Suppressor macrophage treated with lipopolysaccharide for 4 hours (primary cell): ENCODE data around the gene ZNF808.
"Not testable (repeated sequence)": the region's sequence is repeated elsewhere in the genome, so short reads cannot be mapped to it uniquely, and the experiment has no call there.

ENCODE experiments used
- DNase-seq: peaks from one replicate; pipeline ENCODE4 v3.0.0-alpha.2; 2020

ZNF808 gene

GRCh38 chr19:52527134-52527955 is at the start of gene ZNF808:
TSS of gene ZNF808 (plus strand) at chr19:52527668. CDS start at chr19:52543285, 15,617 bp downstream.
- DNase-seq: peak; percentile 95

DNA sequence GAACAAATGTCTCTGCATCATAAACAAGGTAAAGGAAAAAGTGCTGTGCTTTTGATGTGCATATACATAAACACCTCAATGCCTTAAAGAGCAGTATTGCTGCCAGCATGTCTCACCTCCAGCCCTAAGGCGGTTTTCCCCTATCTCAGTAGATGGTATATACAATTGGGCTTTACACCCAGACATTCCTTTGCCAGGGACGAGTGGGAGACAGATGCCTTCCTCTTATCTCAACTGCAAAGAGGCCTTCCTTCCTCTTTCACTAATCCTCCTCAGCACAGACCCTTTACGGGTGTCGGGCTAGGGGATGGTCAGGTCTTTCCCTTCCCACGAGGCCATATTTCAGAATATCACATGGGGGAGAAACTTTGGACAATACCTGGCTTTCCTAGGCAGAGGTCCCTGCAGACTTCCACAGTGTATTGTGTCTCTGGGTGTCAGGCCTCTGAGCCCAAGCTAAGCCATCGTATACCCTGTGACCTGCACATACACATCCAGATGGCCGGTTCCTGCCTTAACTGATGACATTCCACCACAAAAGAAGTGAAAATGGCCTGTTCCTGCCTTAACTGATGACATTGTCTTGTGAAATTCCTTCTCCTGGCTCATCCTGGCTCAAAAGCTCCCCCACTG is 43.2 kb upstream of the ZNF808 start:
- not testable (repeated sequence) for DNase-seq

DNA sequence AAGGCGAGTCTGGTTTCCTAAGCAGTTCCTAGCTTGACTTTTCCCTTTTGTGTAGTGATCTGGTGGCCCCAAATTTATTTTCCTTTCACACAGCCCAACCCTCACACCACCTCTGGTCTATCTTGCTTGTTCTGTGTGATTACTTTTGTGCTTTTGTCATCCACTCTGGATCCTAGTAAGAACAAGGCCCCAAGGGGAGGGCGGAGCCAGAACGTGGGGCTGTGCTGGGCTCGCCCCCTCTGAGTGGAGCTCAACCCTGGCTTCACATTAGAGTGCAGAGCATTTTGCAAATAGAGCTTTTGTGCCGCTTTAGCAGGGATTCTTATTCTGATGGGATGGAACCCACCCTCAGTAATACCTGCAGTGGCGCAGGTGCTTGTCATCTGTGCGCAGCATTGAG is 42.4 kb upstream of the ZNF808 start:
- not testable (repeated sequence) for DNase-seq

DNA sequence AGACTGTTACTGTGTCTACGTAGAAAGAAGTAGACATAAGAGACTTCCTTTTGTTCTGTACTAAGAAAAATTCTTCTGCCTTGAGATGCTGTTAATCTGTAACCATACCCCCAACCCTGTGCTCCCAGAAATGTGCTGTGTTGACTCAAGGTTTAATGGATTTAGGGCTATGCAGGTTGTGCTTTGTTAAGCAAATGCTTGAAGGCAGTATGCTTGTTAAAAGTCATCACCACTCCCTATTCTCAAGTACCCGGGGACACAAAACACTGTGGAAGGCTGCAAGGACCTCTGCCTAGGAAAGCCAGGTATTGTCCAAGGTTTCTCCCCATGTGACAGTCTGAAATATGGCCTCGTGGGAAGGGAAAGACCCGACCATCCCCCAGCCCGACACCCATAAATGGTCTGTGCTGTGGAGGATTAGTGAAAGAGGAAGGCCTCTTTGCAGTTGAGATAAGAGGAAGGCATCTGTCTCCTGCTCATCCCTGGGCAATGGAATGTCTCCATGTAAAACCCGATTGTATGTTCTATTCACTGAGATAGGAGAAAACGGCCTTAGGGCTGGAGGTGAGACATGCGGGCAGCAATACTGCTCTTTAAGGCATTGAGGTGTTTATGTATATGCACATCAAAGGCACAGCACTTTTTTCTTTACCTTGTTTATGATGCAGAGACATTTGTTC is 41.8 kb upstream of the ZNF808 start:
- not testable (repeated sequence) for DNase-seq

DNA sequence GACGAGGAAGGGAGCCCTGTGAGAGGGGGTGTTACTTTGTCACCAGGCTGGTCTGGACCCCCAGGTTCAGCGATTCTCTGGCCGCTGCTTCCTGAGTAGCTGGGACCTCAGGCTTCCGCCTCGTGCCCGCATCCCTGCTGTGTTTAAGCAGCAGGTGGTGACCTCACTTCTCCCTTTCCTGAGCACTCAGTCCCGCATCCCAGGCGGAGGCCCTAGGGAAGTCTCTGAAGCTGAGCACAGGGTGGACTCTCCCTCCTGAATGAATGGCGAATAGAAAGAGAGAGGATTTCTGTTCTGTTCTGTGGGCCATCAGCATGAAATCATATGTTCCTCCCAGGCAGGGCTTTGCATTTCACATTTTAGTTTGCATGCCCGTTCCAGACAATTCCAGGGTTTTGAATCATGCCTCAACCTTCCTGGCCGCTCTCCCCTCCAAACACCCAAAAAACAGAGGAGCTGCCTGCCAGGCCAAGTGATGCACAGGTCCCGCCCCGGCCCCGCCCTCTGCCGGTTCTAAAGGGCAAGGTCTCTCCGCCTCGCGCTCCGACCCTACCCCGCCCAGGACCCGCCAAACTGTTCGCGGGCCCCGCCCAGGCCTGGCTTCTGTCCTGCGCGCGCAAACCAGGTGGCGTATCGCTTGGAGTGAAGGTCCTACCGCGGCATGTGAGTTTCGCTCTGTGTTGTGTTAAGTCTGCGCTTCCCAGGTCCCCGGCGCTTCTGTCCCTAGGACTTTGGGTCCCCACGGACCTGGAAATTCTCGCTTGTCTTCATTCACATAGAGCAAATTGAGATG is 35.1 kb upstream of the ZNF808 start:
- no peak for DNase-seq

DNA sequence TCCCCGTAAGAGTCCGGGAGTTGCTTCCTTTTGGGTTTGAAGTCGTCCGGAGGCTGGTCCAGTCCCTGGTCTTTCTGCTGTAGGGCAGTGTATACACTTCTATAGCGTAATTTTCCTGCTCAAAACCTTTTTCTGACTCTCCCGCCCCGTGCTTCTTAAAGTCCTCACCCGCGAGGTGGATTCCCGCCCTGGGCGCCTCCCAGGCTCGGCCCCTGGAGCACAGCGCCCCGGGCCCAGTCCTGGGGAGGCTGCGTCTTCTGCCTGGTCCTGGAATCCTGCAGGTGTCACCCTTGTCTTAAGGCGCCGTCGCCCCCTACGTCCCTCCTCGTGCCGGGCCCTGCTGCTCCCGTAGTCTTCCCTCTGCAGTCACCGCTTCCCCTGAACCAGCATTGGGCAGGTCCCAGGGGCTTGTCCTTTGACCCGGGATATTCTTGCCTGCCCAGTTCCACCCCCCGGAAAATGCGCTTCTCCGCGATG is 34.4 kb upstream of the ZNF808 start:
- DNase-seq: no peak

GRCh38 chr19:52494518-52494917 is 33.0 kb upstream of the ZNF808 start:
- no peak for DNase-seq

DNA sequence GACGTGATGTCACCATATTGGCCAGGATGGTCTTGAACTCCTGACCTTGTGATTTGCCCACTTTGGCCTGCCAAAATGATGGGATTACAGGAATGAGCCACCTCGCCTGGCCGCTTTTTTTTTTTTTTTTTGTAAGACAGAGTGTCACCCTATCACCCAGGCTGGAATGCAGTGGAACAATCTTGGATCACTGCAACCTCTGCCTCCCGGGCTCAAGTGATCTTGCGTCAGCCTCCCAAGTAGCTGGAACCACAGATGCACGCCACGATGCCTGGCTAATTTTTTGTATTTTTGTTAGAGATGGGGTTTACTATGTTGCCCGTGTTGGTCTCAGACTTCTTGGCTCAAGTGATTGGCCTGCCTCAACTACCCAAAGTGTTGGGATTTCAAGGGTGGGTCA is 28.9 kb upstream of the ZNF808 start:
- no peak for DNase-seq

DNA sequence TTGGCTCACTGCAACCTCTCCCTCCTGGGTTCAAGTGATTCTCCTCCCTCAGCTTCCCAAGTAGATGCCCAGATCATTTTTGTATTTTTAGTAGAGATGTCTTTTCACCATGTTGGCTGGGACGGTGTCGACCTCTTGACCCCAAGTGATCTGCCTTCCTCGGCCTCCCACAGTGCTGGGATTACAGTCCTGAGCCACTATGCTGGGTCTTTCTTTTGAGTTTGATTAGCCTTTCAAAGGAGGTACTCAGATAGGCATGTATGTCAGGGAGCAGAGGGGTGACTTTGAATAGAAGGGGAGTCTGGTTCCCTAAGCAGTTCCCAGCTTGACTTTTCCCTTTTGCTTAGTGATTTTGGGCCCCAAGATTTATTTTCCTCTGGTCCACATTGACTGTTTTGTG is 27.0 kb upstream of the ZNF808 start:
- not testable (repeated sequence) for DNase-seq

DNA sequence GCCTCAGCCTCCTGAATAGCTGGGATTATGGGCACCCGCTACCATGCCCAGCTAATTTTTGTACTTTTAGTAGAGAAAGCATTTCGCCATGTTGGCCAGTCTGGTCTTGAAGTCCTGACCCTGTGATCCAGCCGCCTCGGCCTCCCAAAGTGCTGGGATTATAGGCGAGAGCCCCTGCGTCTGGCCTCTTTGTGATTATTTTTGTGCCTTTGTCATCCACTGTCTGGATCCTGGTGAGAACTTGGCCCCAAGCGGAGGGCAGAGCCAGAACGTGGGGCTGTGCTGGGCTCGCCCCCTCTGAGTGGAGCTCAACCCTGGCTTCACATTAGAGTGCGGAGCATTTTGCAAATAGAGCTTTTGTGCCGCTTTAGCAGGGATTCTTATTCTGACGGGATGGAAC is 26.5 kb upstream of the ZNF808 start:
- DNase-seq: not testable (repeated sequence)

GRCh38 chr19:52507266-52507665 is 20.2 kb upstream of the ZNF808 start:
- DNase-seq: no peak

DNA sequence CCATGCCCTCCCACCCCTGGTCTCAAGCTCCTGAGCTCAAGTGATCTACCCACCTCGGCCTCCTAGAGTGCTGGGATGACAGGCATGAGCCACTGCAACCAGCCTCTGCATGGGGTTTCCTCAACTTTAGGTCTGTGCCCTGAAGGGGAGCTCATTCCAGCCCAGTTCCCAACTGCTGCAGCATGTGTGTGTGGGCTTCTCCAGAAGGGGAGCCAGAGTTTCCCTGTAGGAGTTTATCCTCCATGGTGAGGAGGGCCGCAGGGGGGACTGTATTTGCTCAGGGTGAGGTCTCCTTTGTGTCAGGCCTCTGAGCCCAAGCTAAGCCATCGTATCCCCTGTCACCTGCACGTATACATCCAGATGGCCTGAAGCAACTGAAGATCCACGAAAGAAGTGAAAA is 11.3 kb upstream of the ZNF808 start:
- no peak for DNase-seq

GRCh38 chr19:52518646-52519045 is 8.8 kb upstream of the ZNF808 start:
- DNase-seq: no peak

DNA sequence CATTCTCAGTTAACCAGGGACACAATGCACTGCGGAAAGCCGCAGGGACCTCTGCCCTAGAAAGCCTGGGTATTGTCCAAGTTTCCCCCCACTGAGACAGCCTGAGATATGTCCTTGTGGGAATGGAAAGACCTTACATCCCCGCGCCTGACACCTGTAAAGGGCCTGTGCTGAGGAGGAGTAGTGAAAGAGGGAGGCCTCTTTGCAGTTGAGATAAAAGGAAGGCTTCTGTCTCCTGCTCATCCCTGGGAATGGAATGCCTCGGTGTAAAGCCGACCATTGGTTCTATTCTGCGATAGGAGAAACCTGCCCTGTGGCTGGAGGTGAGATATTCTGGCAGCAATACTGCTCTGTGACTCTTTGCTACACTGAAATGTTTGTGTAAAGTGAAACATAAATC is 8.3 kb upstream of the ZNF808 start:
- DNase-seq: not testable (repeated sequence)

- no peak for DNase-seq
Observed at GRCh38 chr19:52520013-52520412, 7.5 kb upstream of the ZNF808 start.

GRCh38 chr19:52522551-52522950 is 4.9 kb upstream of the ZNF808 start:
- DNase-seq: no peak

DNA sequence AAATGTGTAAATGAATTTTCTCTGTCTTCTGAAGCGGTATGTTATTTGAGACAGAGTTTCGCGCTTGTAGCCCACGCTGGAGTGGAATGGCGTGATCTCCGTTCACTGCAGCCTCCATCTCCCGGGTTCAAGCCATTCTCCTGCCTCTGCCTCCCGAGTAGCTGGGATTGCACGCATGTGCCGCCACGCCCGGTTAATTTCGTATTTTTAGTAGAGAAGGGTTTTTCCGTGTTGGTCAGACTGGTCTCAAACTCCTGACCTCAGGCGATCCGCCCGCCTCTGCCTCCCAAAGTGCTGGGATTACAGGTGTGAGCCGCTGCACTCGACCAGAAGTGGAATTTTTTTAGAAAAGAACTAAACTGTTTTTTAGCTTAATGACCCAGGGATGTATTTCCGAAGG is 3.4 kb upstream of the ZNF808 start:
- DNase-seq: no peak

- no peak for DNase-seq
Observed at GRCh38 chr19:52527956-52528351, 486 bp downstream of the ZNF808 start.

- no peak for DNase-seq
Observed at GRCh38 chr19:52532480-52532879, 5.0 kb downstream of the ZNF808 start.

GRCh38 chr19:52533901-52534300 is 6.4 kb downstream of the ZNF808 start:
- DNase-seq: peak; percentile 32

- not testable (repeated sequence) for DNase-seq
Observed at GRCh38 chr19:52535385-52535770, 7.9 kb downstream of the ZNF808 start.

DNA sequence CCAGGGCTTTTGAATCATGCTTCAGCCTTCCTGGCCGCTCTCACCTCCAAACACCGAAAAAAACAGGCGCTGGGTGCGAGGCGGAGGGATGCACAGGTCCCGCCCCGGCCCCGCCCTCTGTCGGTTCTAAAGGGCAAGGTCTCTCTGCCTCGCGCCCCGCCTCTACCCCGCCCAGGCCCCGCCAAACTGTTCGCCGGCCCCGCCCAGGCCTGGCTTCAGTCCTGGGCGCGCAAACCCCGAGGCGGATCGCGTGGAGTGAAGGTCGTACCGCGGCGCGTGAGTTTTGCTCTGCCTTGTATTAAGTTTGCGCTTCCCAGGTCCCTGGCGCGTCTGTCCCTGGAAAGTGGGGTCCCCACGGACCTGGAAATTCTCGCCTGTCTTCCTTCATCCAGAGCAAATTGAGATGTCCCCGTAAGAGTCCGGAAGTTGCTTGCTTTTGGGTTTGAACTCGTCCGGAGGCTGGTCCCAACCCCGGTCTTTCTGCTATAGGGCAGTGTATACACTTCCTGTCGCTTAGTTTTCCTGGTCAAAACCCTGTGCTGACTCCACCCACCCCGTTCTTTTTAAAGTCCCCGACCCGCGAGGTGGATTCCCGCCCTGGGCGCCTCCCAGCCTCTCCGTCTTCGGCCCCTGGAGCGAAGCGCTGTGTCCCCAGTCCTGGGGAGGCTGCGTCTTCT is 8.4 kb downstream of the ZNF808 start:
- peak; percentile 69 for DNase-seq
